H9 (cell line): ENCODE results near the gene SLC2A8. TPM values are rescaled to one million over a fixed set of nuclear protein-coding genes. Genes with fewer than 3 reads are reported as not detected.

Source experiments
- DNase-seq: peaks from one replicate; pipeline ENCODE4 v3.0.0-alpha.2; 2017
- H2AFZ ChIP-seq: one replicate; pipeline ENCODE4 v1.6.1; 2013; ENCODE audit warnings: mild to moderate bottlenecking, low read length, control low read depth, moderate library complexity
- H2AK5ac ChIP-seq: 2 replicates; pipeline ENCODE4 v1.6.1; 2013; ENCODE audit warnings: low read length, control low read depth, mixed read lengths; ENCODE audit not compliant: insufficient read length
- H2BK120ac ChIP-seq: one replicate; pipeline ENCODE4 v1.6.1; 2013; ENCODE audit warnings: low read depth, mild to moderate bottlenecking, low read length, control low read depth, inconsistent platforms; ENCODE audit not compliant: poor library complexity, severe bottlenecking
- H2BK12ac ChIP-seq: 2 replicates; pipeline ENCODE4 v1.6.1; 2013; ENCODE audit warnings: low read length, control low read depth, mixed read lengths, low read depth; ENCODE audit not compliant: insufficient read length
- H2BK15ac ChIP-seq: 2 replicates; pipeline ENCODE4 v1.6.1; 2013; ENCODE audit warnings: low read depth, low read length, control low read depth
- H2BK20ac ChIP-seq: one replicate; pipeline ENCODE4 v1.6.1; 2013; ENCODE audit warnings: low read depth, mild to moderate bottlenecking, low read length, control low read depth, inconsistent platforms; ENCODE audit not compliant: poor library complexity, severe bottlenecking
- H2BK5ac ChIP-seq: 2 replicates; pipeline ENCODE4 v1.6.1; 2013; ENCODE audit warnings: low read length, control low read depth, mixed read lengths; ENCODE audit not compliant: insufficient read length
- H3K14ac ChIP-seq: 2 replicates; pipeline ENCODE4 v1.6.1; 2013; ENCODE audit warnings: low read length, control low read depth; ENCODE audit not compliant: insufficient read depth
- H3K18ac ChIP-seq: 2 replicates; pipeline ENCODE4 v1.6.1; 2013; ENCODE audit warnings: low read depth, mild to moderate bottlenecking, mixed read lengths, low read length, control low read depth; ENCODE audit not compliant: insufficient read length
- H3K23ac ChIP-seq: 2 replicates; pipeline ENCODE4 v1.6.1; 2013; ENCODE audit warnings: low read length, control low read depth, mixed read lengths, low read depth; ENCODE audit not compliant: insufficient read length
- H3K23me2 ChIP-seq: 2 replicates; pipeline ENCODE4 v1.6.1; 2013; ENCODE audit warnings: low read depth, mild to moderate bottlenecking, mixed read lengths, low read length, control low read depth; ENCODE audit not compliant: insufficient read length, poor library complexity, severe bottlenecking
- H3K27ac ChIP-seq: 2 replicates; pipeline ENCODE4 v1.5.1; 2013; ENCODE audit warnings: low read length, control low read depth, mixed read lengths, low read depth; ENCODE audit not compliant: insufficient read length
- H3K27me3 ChIP-seq: 2 replicates; pipeline ENCODE4 v1.6.1; 2013; ENCODE audit warnings: low read length, control low read depth, inconsistent platforms; ENCODE audit not compliant: insufficient read depth
- H3K4ac ChIP-seq: 2 replicates; pipeline ENCODE4 v1.6.1; 2013; ENCODE audit warnings: low read depth, mild to moderate bottlenecking, control low read depth, inconsistent platforms, low read length, moderate library complexity
- H3K4me1 ChIP-seq: 2 replicates; pipeline ENCODE4 v1.6.1; 2013; ENCODE audit warnings: low read length, control low read depth, inconsistent platforms; ENCODE audit not compliant: insufficient read depth
- H3K4me2 ChIP-seq: 2 replicates; pipeline ENCODE4 v1.6.1; 2013; ENCODE audit warnings: low read length, control low read depth, mixed read lengths; ENCODE audit not compliant: insufficient read length, insufficient read depth
- H3K56ac ChIP-seq: 2 replicates; pipeline ENCODE4 v1.6.1; 2013; ENCODE audit warnings: low read depth, mild to moderate bottlenecking, mixed read lengths, low read length, control low read depth; ENCODE audit not compliant: insufficient read length
- H3K79me1 ChIP-seq: 2 replicates; pipeline ENCODE4 v1.6.1; 2013; ENCODE audit warnings: low read depth, mild to moderate bottlenecking, moderate library complexity, low read length, control low read depth, inconsistent platforms; ENCODE audit not compliant: insufficient read depth, poor library complexity, severe bottlenecking
- H3K79me2 ChIP-seq: 2 replicates; pipeline ENCODE4 v1.6.1; 2013; ENCODE audit warnings: low read length, control low read depth, inconsistent platforms; ENCODE audit not compliant: insufficient read depth
- H3K9ac ChIP-seq: 2 replicates; pipeline ENCODE4 v1.6.1; 2013; ENCODE audit warnings: low read length, control low read depth, mixed read lengths; ENCODE audit not compliant: insufficient read length; ENCODE audit errors: extremely low read depth
- H3K9me3 ChIP-seq: one replicate; pipeline ENCODE4 v1.6.1; 2013; ENCODE audit warnings: low read depth, low read length, inconsistent platforms; ENCODE audit not compliant: control insufficient read depth
- H3T11ph ChIP-seq: one replicate; pipeline ENCODE4 v1.6.1; 2013; ENCODE audit warnings: mild to moderate bottlenecking, low read length, control low read depth, inconsistent platforms
- H4K20me1 ChIP-seq: one replicate; pipeline ENCODE4 v1.6.1; 2013; ENCODE audit not compliant: control insufficient read depth, insufficient read length, insufficient read depth
- H4K5ac ChIP-seq: 2 replicates; pipeline ENCODE4 v1.6.1; 2013; ENCODE audit warnings: low read depth, mild to moderate bottlenecking, mixed read lengths, low read length, control low read depth; ENCODE audit not compliant: insufficient read length
- H4K8ac ChIP-seq: replicated peaks from 2 replicates; pipeline ENCODE4 v1.6.1; 2013; ENCODE audit warnings: low read length, control low read depth, mixed read lengths, low read depth; ENCODE audit not compliant: insufficient read length
- H4K91ac ChIP-seq: 2 replicates; pipeline ENCODE4 v1.6.1; 2013; ENCODE audit warnings: low read depth, mild to moderate bottlenecking, moderate library complexity, mixed read lengths, low read length, control low read depth; ENCODE audit not compliant: insufficient read length
- H3K27ac Mint-ChIP-seq, 3 experiments: 2 replicates in 2 of 3; 3 replicates in 1 of 3; pipeline ENCODE4 v1.8.0; 2020 to 2021; ENCODE audit warnings: mixed read lengths in 3 of 3, mild to moderate bottlenecking in 1 of 3, moderate library complexity in 1 of 3
- H3K27me3 Mint-ChIP-seq: 2 replicates; pipeline ENCODE4 v1.8.0; 2021; ENCODE audit warnings: low read depth, mild to moderate bottlenecking, moderate library complexity, mixed read lengths
- H3K36me3 Mint-ChIP-seq, 3 experiments: 2 replicates in 2 of 3; 3 replicates in 1 of 3; pipeline ENCODE4 v1.8.0; 2020 to 2021; ENCODE audit warnings: low read depth in 3 of 3, mixed read lengths in 3 of 3; ENCODE audit not compliant: insufficient read depth in 1 of 3
- H3K4me1 Mint-ChIP-seq, 2 experiments: 2 replicates each; pipeline ENCODE4 v1.8.0; 2020; ENCODE audit warnings: mixed read lengths in 2 of 2
- H3K4me3 Mint-ChIP-seq, 2 experiments: 2 replicates in 1 of 2; 3 replicates in 1 of 2; pipeline ENCODE4 v1.8.0; 2020 to 2021; ENCODE audit warnings: mild to moderate bottlenecking in 2 of 2, mixed read lengths in 2 of 2, moderate library complexity in 1 of 2
- H3K9me3 Mint-ChIP-seq, 2 experiments: 2 replicates in 1 of 2; 3 replicates in 1 of 2; pipeline ENCODE4 v1.8.0; 2020; ENCODE audit warnings: mild to moderate bottlenecking in 2 of 2, mixed read lengths in 2 of 2, moderate library complexity in 1 of 2
- CTCF ChIP-seq: fragments of 200-600 bp; sonication (generic); conservative IDR thresholded peaks from 3 replicates; pipeline ENCODE4 v1.8.0; 2021; ENCODE audit warnings: antibody characterized with exemption, mild to moderate bottlenecking
- WGBS: extraction: QIAGEN DNeasy Blood & Tissue Kit; methylation state at CpG from one replicate; pipeline ENCODE4 v1.1.7; 2013; ENCODE audit warnings: missing lambda C conversion rate, low lambda C conversion rate, mixed read lengths; ENCODE audit not compliant: insufficient read length; ENCODE audit errors: extremely low coverage; 5-methylcytosine and 5-hydroxymethylcytosine counted together
- total RNA-seq: library from RNA; stranded (reverse); gene quantifications from 2 replicates; pipeline ENCODE4 v1.2.1, GENCODE V29; 2021

Gene SLC2A8
- total RNA-seq, 1 experiment from 2014 or later, result 38.3 TPM

GRCh38 chr9:127423476-127423933, 26.5 kb downstream of the SLC2A8 start:
- Histone ChIP-seq H2BK120ac (no peak overlapping the region), H2BK5ac (no peak overlapping the region), H3T11ph (no peak overlapping the region), H3K9me3 (no peaks in the 10 kb centered on the region), H2BK15ac (no peak overlapping the region), H4K8ac (no peak overlapping the region), H3K27me3 (no peaks in the 10 kb centered on the region), H3K23me2 (peaks cover 12% of the 10 kb centered on the region), H3K9ac (peak overlapping the region; percentile 60), H3K18ac (peak overlapping the region; percentile 85), H4K20me1 (no peaks in the 10 kb centered on the region), H3K4me1 (no peaks in the 10 kb centered on the region; the same call in 1 of the 2 replicates), H3K23ac (no peak overlapping the region), H2BK20ac (no peak overlapping the region), H4K91ac (no peak overlapping the region), H3K4me2 (peak overlapping the region; percentile 97), H4K5ac (no peak overlapping the region), H3K79me1 (peaks cover 3% of the 10 kb centered on the region), H2BK12ac (no peak overlapping the region), H3K56ac (no peak overlapping the region), H3K27ac (no peak overlapping the region), H3K14ac (peak overlapping the region; percentile 68; the same call in 1 of the 2 replicates), H3K79me2 (peaks cover 8% of the 10 kb centered on the region; the same call in 1 of the 2 replicates), H2AFZ (peak overlapping the region; percentile 50), H2AK5ac (no peak overlapping the region), H3K4ac (no peak overlapping the region)
- Mint-ChIP-seq H3K36me3 (peaks cover 3 to 14% (median 11%) of the 10 kb centered on the region in 3 experiments; a peak in 6 of 7 replicates), H3K27me3 (no peaks in the 10 kb centered on the region), H3K4me3 (peak overlapping the region; percentile 96 to 97), H3K9me3 (no peaks in the 10 kb centered on the region), H3K27ac (peak overlapping the region; percentile 97 to 100 (median 100)), H3K4me1 (peaks cover 30 to 32% of the 10 kb centered on the region in 2 experiments)
- no peak for TF ChIP-seq CTCF
- DNase-seq, result no peak
- no CpG with 5 or more reads among the region's 9 CpGs for WGBS
